Measurements from ENCODE around the gene CDS1.

DNA sequence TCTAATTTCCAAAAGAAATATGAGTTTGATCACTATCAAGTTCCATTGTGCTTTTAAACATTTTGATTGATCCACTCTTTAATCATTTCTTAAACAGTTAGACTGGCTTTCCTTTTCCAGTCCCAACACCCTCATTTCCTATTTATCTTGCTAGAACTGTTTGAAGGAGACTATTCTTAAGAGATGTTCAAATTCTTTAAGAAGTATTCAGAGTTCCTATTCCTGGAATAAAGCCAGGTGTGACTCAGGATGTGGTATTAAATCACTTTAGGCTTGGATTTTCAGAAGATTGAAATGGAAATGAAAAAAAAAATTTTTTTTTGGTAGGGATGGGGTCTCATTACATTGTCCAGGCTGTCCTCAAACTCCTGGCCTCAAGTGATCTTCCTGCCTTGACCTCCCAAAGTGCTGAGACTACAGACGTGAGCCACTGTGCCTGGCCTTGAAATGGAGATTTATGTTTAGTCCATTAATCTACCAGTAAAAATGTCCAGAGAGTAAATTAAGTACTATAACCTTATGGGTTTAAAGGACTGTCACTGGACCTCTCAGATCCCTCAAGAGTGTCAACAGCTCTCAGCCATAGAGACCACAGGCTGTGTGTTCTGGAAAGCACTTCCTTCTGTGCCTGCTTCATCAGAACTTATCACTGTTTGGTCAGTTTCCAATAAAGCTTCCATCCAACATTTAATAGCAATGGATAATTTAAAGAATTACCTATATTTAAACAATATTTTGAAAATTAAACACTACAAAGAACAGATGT lies 90.7 kb downstream of the CDS1 start:
- TF ChIP-seq POLR2A (IDR thresholded peaks at IDR 0.05; ENCODE audit: low read depth, low read length): no peak
- TF ChIP-seq POU2F2 (IDR thresholded peaks at IDR 0.05; ENCODE audit: low read depth, low read length): no peak
- TF ChIP-seq POLR2AphosphoS5 (IDR thresholded peaks at IDR 0.05; ENCODE audit: low read depth, low read length): no peak
- TF ChIP-seq TAF1 (IDR thresholded peaks at IDR 0.05; ENCODE audit: low read depth, low read length): no peak
- TF ChIP-seq PAX5 (IDR thresholded peaks at IDR 0.05; ENCODE audit: insufficient read depth, low read length, severe bottlenecking): no peak
- TF ChIP-seq SPI1 (IDR thresholded peaks at IDR 0.05; ENCODE audit: low read depth, low read length): no peak
